ENCODE measurements around the gene ATXN7L1.

ATXN7L1 gene

GRCh38 chr7:105682341-105683060 is 193.9 kb downstream of the ATXN7L1 start:
- Histone ChIP-seq H3K27ac (ENCODE audit: low read length) (no peak overlapping the region), H3K4me1 (ENCODE audit: control insufficient read depth, insufficient read depth, low read length) (peaks cover 28% of the 10 kb centered on the region), H3K9ac (ENCODE audit: low read length in 2 of 2) (no peak overlapping the region), H3K4me3 (ENCODE audit: low read length in 2 of 2) (no peak overlapping the region), H3K36me3 (ENCODE audit: control insufficient read depth in 2 of 2, insufficient read depth in 2 of 2, low read length in 2 of 2) (no peaks in the 10 kb centered on the region), H3K9me3 (ENCODE audit: control insufficient read depth in 2 of 2, low read length in 2 of 2) (no peaks in the 10 kb centered on the region), H3K27me3 (ENCODE audit: control insufficient read depth in 1 of 2, insufficient read depth in 2 of 2, low read length in 2 of 2) (no peaks in the 10 kb centered on the region)

GRCh38 chr7:105680505-105681187 is 195.8 kb downstream of the ATXN7L1 start:
- H3K9ac ChIP-seq (ENCODE audit: low read length in 2 of 2): no peak overlapping the region
- H3K4me1 ChIP-seq (ENCODE audit: control insufficient read depth, insufficient read depth, low read length): peaks cover 41% of the 10 kb centered on the region
- peaks cover 0 to 2% of the 10 kb centered on the region in 2 donors for H3K36me3 ChIP-seq (ENCODE audit: control insufficient read depth in 2 of 2, insufficient read depth in 2 of 2, low read length in 2 of 2)
- H3K27ac ChIP-seq (ENCODE audit: low read length): peak overlapping the region; percentile 78
- no peaks in the 10 kb centered on the region for H3K27me3 ChIP-seq (ENCODE audit: control insufficient read depth in 1 of 2, insufficient read depth in 2 of 2, low read length in 2 of 2)
- no peak overlapping the region for H3K4me3 ChIP-seq (ENCODE audit: low read length in 2 of 2)
- no peaks in the 10 kb centered on the region for H3K9me3 ChIP-seq (ENCODE audit: control insufficient read depth in 2 of 2, low read length in 2 of 2)

DNA sequence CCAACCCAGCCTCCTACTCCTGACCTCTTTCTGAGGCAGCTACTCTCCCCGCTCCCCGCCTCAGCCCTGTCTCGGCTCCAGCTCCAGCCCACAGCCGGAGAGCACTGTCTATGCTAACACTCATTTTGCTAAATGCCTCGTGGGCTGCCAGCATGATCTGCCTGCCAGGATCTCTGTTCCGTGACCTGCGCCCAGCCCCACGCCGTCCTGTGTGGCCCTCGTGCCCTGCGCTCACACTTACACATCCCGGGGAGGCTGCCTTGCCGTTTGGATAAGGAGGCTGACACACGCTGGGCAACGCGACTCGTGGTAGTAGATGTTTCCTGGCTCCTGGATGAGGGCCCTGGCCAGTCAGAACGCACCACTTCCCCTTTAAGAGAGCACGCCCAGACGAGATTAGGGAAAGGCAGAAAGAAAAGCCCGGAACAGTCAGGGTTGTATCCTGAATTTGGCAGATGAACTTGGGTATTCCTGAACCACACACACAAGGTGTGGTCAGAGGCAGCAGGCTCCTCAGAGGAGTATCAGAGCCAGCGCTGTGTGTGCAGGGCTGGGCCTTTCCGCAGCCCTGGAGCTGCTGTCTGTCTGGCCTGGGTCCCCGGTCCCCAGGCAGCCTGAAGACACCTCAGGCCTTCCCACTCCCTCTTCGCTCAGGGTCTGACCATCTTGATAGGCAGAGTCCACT is 197.4 kb downstream of the ATXN7L1 start:
- H3K4me1 ChIP-seq (ENCODE audit: control insufficient read depth, insufficient read depth, low read length): peaks cover 48% of the 10 kb centered on the region
- H3K27me3 ChIP-seq (ENCODE audit: control insufficient read depth in 1 of 2, insufficient read depth in 2 of 2, low read length in 2 of 2): no peaks in the 10 kb centered on the region
- peak overlapping the region; percentile 44 to 64 for H3K9ac ChIP-seq (ENCODE audit: low read length in 2 of 2)
- H3K27ac ChIP-seq (ENCODE audit: low read length): peak overlapping the region; percentile 78
- no peaks in the 10 kb centered on the region for H3K9me3 ChIP-seq (ENCODE audit: control insufficient read depth in 2 of 2, low read length in 2 of 2)
- H3K4me3 ChIP-seq (ENCODE audit: low read length in 2 of 2): peak overlapping the region; percentile 51 to 74
- H3K36me3 ChIP-seq (ENCODE audit: control insufficient read depth in 2 of 2, insufficient read depth in 2 of 2, low read length in 2 of 2): peaks cover 0 to 2% of the 10 kb centered on the region in 2 donors

GRCh38 chr7:105677817-105678573 is 198.4 kb downstream of the ATXN7L1 start:
- H3K9me3 ChIP-seq (ENCODE audit: control insufficient read depth in 2 of 2, low read length in 2 of 2): no peaks in the 10 kb centered on the region
- H3K4me1 ChIP-seq (ENCODE audit: control insufficient read depth, insufficient read depth, low read length): peaks cover 58% of the 10 kb centered on the region
- no peaks in the 10 kb centered on the region for H3K27me3 ChIP-seq (ENCODE audit: control insufficient read depth in 1 of 2, insufficient read depth in 2 of 2, low read length in 2 of 2)
- H3K4me3 ChIP-seq (ENCODE audit: low read length in 2 of 2): peak overlapping the region; percentile 51 to 74
- peak overlapping the region; percentile 78 for H3K27ac ChIP-seq (ENCODE audit: low read length)
- H3K36me3 ChIP-seq (ENCODE audit: control insufficient read depth in 2 of 2, insufficient read depth in 2 of 2, low read length in 2 of 2): peaks cover 0 to 2% of the 10 kb centered on the region in 2 donors
- H3K9ac ChIP-seq (ENCODE audit: low read length in 2 of 2): peak overlapping the region; percentile 44 to 64

DNA sequence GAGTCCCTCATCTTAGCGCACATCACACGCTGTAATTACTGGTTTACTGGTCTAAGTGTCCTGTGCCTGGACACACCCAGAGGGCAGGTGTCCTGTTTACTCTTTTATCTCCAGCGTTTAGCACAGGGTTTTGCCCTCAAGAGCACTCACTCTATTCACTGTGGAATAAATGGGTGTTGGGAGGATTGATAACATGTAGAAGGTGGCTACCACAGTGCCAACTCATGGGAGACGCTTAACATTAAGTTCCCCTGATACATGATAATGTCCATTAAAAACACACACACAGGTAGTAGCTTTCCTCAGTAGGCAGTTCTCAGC is 199.0 kb downstream of the ATXN7L1 start:
- Histone ChIP-seq H3K9ac (ENCODE audit: low read length in 2 of 2) (no peak overlapping the region), H3K9me3 (ENCODE audit: control insufficient read depth in 2 of 2, low read length in 2 of 2) (no peaks in the 10 kb centered on the region), H3K27ac (ENCODE audit: low read length) (peak overlapping the region; percentile 78), H3K36me3 (ENCODE audit: control insufficient read depth in 2 of 2, insufficient read depth in 2 of 2, low read length in 2 of 2) (peaks cover 0 to 2% of the 10 kb centered on the region in 2 donors), H3K27me3 (ENCODE audit: control insufficient read depth in 1 of 2, insufficient read depth in 2 of 2, low read length in 2 of 2) (no peaks in the 10 kb centered on the region), H3K4me1 (ENCODE audit: control insufficient read depth, insufficient read depth, low read length) (peaks cover 64% of the 10 kb centered on the region), H3K4me3 (ENCODE audit: low read length in 2 of 2) (no peak overlapping the region)

DNA sequence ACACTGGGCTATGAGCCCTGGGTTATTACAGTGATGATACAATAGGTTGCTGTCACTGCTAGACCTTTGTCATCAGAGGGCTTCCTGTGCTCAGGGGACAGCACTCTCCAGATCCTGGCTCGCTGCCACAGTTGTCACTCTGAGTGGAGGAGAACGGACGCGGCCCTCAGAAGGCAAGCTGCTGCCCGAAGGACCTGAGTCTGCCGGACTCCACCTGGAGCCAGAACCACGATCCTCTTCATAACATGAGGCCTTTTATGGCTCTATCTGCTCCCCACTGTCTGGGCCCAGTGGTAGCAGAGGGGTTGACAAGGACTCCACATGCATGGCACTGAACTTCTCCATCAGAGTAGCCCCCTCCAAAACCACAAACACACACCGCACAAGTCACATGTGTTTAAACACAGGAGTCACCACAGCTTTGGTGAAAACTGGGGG is 200.4 kb downstream of the ATXN7L1 start:
- H3K27ac ChIP-seq (ENCODE audit: low read length): no peak overlapping the region
- H3K4me3 ChIP-seq (ENCODE audit: low read length in 2 of 2): no peak overlapping the region
- no peaks in the 10 kb centered on the region for H3K27me3 ChIP-seq (ENCODE audit: control insufficient read depth in 1 of 2, insufficient read depth in 2 of 2, low read length in 2 of 2)
- peaks cover 65% of the 10 kb centered on the region for H3K4me1 ChIP-seq (ENCODE audit: control insufficient read depth, insufficient read depth, low read length)
- no peaks in the 10 kb centered on the region for H3K9me3 ChIP-seq (ENCODE audit: control insufficient read depth in 2 of 2, low read length in 2 of 2)
- no peak overlapping the region for H3K9ac ChIP-seq (ENCODE audit: low read length in 2 of 2)
- H3K36me3 ChIP-seq (ENCODE audit: control insufficient read depth in 2 of 2, insufficient read depth in 2 of 2, low read length in 2 of 2): peaks cover 0 to 2% of the 10 kb centered on the region in 2 donors

DNA sequence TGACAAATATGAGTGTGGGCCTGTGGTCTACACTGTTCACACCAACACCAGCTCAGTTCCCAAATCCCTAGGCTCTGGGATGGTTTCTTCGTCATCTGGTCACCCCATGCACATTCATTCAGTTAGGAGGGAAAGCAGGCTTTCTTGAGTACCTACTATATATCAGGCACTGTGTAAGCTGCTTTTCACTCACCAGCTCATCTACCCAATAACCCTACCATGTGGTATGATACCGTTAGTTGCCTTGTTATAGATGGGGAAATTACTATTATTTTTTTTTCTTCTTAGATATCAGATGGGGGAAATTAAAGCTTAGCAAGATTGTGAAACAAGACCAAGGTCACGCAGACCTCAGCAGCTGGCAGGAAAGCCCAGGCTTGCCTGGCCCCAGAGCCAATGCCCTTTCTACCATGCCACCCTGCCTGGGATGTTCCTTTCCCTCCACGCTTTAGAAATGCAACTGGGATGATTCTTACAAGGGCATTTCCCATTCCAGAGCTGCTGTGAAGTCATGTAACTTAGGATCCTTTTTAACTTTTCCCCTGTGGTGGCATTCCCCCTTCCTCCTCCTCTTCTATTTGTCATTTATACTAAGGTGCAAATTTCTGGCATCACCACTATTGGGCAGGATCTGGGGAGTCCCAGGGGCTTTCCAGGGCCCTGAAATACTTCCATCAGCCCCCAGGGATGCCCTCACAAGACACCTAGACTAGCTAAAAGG is 202.0 kb downstream of the ATXN7L1 start:
- Histone ChIP-seq H3K27ac (ENCODE audit: low read length) (peak overlapping the region; percentile 74), H3K4me1 (ENCODE audit: control insufficient read depth, insufficient read depth, low read length) (peaks cover 51% of the 10 kb centered on the region), H3K9me3 (ENCODE audit: control insufficient read depth in 2 of 2, low read length in 2 of 2) (no peaks in the 10 kb centered on the region)

DNA sequence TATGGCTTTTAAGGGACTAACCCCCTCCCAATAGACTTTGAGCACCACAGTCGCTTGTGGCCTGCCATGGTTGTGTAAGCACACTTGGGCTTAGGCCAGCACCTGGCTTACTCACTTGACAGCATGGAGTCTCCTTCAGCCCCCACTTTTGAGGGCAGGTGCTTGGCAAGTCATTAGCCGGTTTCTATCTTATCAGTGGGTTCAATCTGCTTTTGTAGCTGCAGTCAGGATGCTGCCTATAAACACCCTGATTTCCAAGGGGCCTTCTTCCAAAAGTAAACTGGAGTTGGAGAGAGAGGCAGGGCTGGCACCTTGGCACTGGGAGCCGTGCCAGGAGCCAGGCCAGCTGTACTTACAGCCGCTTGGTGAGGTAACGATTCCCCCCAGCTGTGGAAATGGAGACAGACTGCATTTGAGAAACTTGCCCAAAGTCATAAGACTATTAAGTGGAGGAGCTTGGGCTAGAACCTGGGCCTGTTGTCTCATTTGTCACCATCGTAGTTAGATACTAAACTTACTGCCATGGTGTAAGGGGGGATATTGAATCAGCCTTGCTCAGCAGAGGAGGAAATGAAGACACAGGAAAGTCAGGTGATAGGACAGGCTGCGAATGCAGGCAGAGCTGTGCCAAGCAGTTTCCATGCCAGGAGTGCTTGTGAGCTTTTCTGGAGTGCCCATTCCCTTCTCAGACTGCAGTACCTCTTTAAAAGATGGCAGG is 202.9 kb downstream of the ATXN7L1 start:
- H3K27ac ChIP-seq (ENCODE audit: low read length): peak overlapping the region; percentile 74
- peaks cover 0 to 2% of the 10 kb centered on the region in 2 donors for H3K36me3 ChIP-seq (ENCODE audit: control insufficient read depth in 2 of 2, insufficient read depth in 2 of 2, low read length in 2 of 2)
- peaks cover 43% of the 10 kb centered on the region for H3K4me1 ChIP-seq (ENCODE audit: control insufficient read depth, insufficient read depth, low read length)
- peak overlapping the region; percentile 1 to 40 for H3K4me3 ChIP-seq (ENCODE audit: low read length in 2 of 2)
- H3K27me3 ChIP-seq (ENCODE audit: control insufficient read depth in 1 of 2, insufficient read depth in 2 of 2, low read length in 2 of 2): no peaks in the 10 kb centered on the region
- no peak overlapping the region for H3K9ac ChIP-seq (ENCODE audit: low read length in 2 of 2)
- H3K9me3 ChIP-seq (ENCODE audit: control insufficient read depth in 2 of 2, low read length in 2 of 2): no peaks in the 10 kb centered on the region

More for the DNA sequence above, 202.0 kb downstream of the ATXN7L1 start:
- Histone ChIP-seq H3K36me3 (ENCODE audit: control insufficient read depth in 2 of 2, insufficient read depth in 2 of 2, low read length in 2 of 2) (peaks cover 0 to 2% of the 10 kb centered on the region in 2 donors), H3K27me3 (ENCODE audit: control insufficient read depth in 1 of 2, insufficient read depth in 2 of 2, low read length in 2 of 2) (no peaks in the 10 kb centered on the region), H3K4me3 (ENCODE audit: low read length in 2 of 2) (peak overlapping the region in 1 of 2 donors; percentile 1), H3K9ac (ENCODE audit: low read length in 2 of 2) (no peak overlapping the region)

- Histone ChIP-seq H3K9ac (ENCODE audit: low read length in 2 of 2) (no peak overlapping the region), H3K27ac (ENCODE audit: low read length) (peak overlapping the region; percentile 74)
Measured at GRCh38 chr7:105672801-105673200, 203.6 kb downstream of the ATXN7L1 start.

More at GRCh38 chr7:105672801-105673200, 203.6 kb downstream of the ATXN7L1 start:
- no peak overlapping the region for H3K4me3 ChIP-seq (ENCODE audit: low read length in 2 of 2)
- H3K4me1 ChIP-seq (ENCODE audit: control insufficient read depth, insufficient read depth, low read length): peaks cover 37% of the 10 kb centered on the region
- H3K36me3 ChIP-seq (ENCODE audit: control insufficient read depth in 2 of 2, insufficient read depth in 2 of 2, low read length in 2 of 2): peaks cover 0 to 2% of the 10 kb centered on the region in 2 donors
- H3K27me3 ChIP-seq (ENCODE audit: control insufficient read depth in 1 of 2, insufficient read depth in 2 of 2, low read length in 2 of 2): no peaks in the 10 kb centered on the region
- no peaks in the 10 kb centered on the region for H3K9me3 ChIP-seq (ENCODE audit: control insufficient read depth in 2 of 2, low read length in 2 of 2)

Data from stomach smooth muscle (tissue), 2 donors.